IMR-90 (cell line): ENCODE measurements around the gene NAPSA. TPM values are rescaled to one million over a fixed set of nuclear protein-coding genes. Genes with fewer than 3 reads are reported as not detected.

ENCODE experiments used
- ATAC-seq: fragments of 200-7000 bp; cut with Tn5 transposase; 2 replicates; pipeline ENCODE4 v1.9.1; 2020; ENCODE audit warnings: low read depth, mild to moderate bottlenecking, moderate library complexity
- BruUV-seq: library from RNA; stranded (reverse); fragments of 400-500 nt; replicated peaks from 2 replicates; lab custom pipeline; 2021; lab: Mats Ljungman, UMichigan
- CTCF ChIA-PET: fragments of 300-600 bp; formaldehyde crosslinking; extraction: SDS; loops from one replicate; lab custom pipeline; 2021; ENCODE audit warnings: antibody characterized with exemption; lab: Yijun Ruan, JAX
- POLR2A ChIA-PET: fragments of 300-600 bp; sonication (Branson Sonifier 250); formaldehyde crosslinking; loops from one replicate; lab custom pipeline; 2022; ENCODE audit warnings: antibody characterized with exemption; ENCODE audit not compliant: unreplicated experiment; lab: Charles Lee
- DNase-seq: peaks from one replicate; pipeline ENCODE4 v3.0.0; 2013
- H2AFZ ChIP-seq: replicated peaks from 2 replicates; pipeline ENCODE3; 2013; ENCODE audit warnings: low read length, mild to moderate bottlenecking; ENCODE audit not compliant: poor library complexity
- H2AK5ac ChIP-seq: 2 replicates; pipeline ENCODE4 v1.6.1; 2013; ENCODE audit warnings: low read depth, low read length, inconsistent platforms
- H2AK9ac ChIP-seq: replicated peaks from 2 replicates; pipeline ENCODE3; 2013; ENCODE audit warnings: mild to moderate bottlenecking, low read depth, low read length, moderate library complexity; ENCODE audit not compliant: poor library complexity
- H2BK120ac ChIP-seq: 2 replicates; pipeline ENCODE4 v1.6.1; 2013; ENCODE audit warnings: low read depth, low read length, inconsistent platforms
- H2BK15ac ChIP-seq: 3 replicates; pipeline ENCODE4 v1.6.1; 2013; ENCODE audit warnings: low read depth, low read length, inconsistent platforms
- H2BK20ac ChIP-seq: 2 replicates; pipeline ENCODE4 v1.6.1; 2013; ENCODE audit warnings: low read depth, mild to moderate bottlenecking, inconsistent platforms, low read length, moderate library complexity
- H2BK5ac ChIP-seq: 2 replicates; pipeline ENCODE4 v1.6.1; 2013; ENCODE audit warnings: mild to moderate bottlenecking, low read depth, low read length, inconsistent platforms; ENCODE audit not compliant: poor library complexity, severe bottlenecking
- H3K14ac ChIP-seq: replicated peaks from 2 replicates; pipeline ENCODE4 v1.6.1; 2013; ENCODE audit warnings: low read depth, low read length, inconsistent platforms
- H3K18ac ChIP-seq: 2 replicates; pipeline ENCODE4 v1.6.1; 2013; ENCODE audit warnings: low read depth, low read length, control low read depth
- H3K23ac ChIP-seq: 2 replicates; pipeline ENCODE4 v1.6.1; 2013; ENCODE audit warnings: low read depth, low read length, inconsistent platforms
- H3K27ac ChIP-seq: 2 replicates; pipeline ENCODE4 v1.5.1; 2013; ENCODE audit warnings: mild to moderate bottlenecking, control low read depth, low read length; ENCODE audit not compliant: insufficient read depth
- H3K27me3 ChIP-seq: 2 replicates; pipeline ENCODE4 v1.6.1; 2013; ENCODE audit warnings: low read length; ENCODE audit not compliant: control insufficient read depth, insufficient read depth
- H3K36me3 ChIP-seq: 2 replicates; pipeline ENCODE4 v1.6.1; 2013; ENCODE audit warnings: low read length, mixed read lengths; ENCODE audit not compliant: control insufficient read depth, insufficient read depth
- H3K4ac ChIP-seq: 2 replicates; pipeline ENCODE4 v1.6.1; 2013; ENCODE audit warnings: low read depth, low read length, inconsistent platforms
- H3K4me1 ChIP-seq: 2 replicates; pipeline ENCODE4 v1.6.1; 2013; ENCODE audit warnings: low read length, mixed read lengths; ENCODE audit not compliant: control insufficient read depth, insufficient read depth
- H3K4me2 ChIP-seq: 2 replicates; pipeline ENCODE4 v1.6.1; 2013; ENCODE audit warnings: low read depth, mild to moderate bottlenecking, control low read depth, low read length, moderate library complexity
- H3K4me3 ChIP-seq: 2 replicates; pipeline ENCODE4 v1.5.1; 2013; ENCODE audit warnings: low read depth, mild to moderate bottlenecking, control low read depth, low read length, moderate library complexity; ENCODE audit not compliant: insufficient read depth
- H3K56ac ChIP-seq: 2 replicates; pipeline ENCODE4 v1.6.1; 2013; ENCODE audit warnings: low read length, inconsistent platforms; ENCODE audit not compliant: insufficient read depth; ENCODE audit errors: extremely low read depth
- H3K79me1 ChIP-seq, 2 experiments: 2 replicates each; pipeline ENCODE4 v1.6.1; 2013; ENCODE audit warnings: low read length in 2 of 2, inconsistent platforms in 1 of 2, low read depth in 1 of 2
- H3K9ac ChIP-seq: 2 replicates; pipeline ENCODE4 v1.6.1; 2013; ENCODE audit warnings: low read depth, low read length, control low read depth
- H3K9me1 ChIP-seq: 2 replicates; pipeline ENCODE4 v1.6.1; 2013; ENCODE audit warnings: low read length, inconsistent platforms; ENCODE audit not compliant: insufficient read depth
- H3K9me3 ChIP-seq: 2 replicates; pipeline ENCODE4 v1.6.1; 2013; ENCODE audit warnings: low read length; ENCODE audit not compliant: control insufficient read depth, insufficient read depth
- H4K20me1 ChIP-seq: 2 replicates; pipeline ENCODE4 v1.6.1; 2013; ENCODE audit warnings: low read length, inconsistent platforms; ENCODE audit not compliant: insufficient read depth
- H4K5ac ChIP-seq: 2 replicates; pipeline ENCODE4 v1.6.1; 2013; ENCODE audit warnings: mild to moderate bottlenecking, low read depth, low read length, control low read depth
- H4K8ac ChIP-seq, 2 experiments: 2 replicates each; pipeline ENCODE4 v1.6.1; 2013; ENCODE audit warnings: low read depth in 2 of 2, low read length in 2 of 2, control low read depth in 1 of 2, inconsistent platforms in 1 of 2
- H4K91ac ChIP-seq: 2 replicates; pipeline ENCODE4 v1.6.1; 2013; ENCODE audit warnings: low read depth, low read length, inconsistent platforms; ENCODE audit not compliant: insufficient read depth
- MAFK ChIP-seq: IDR thresholded peaks from 2 replicates; pipeline ENCODE4 v1.6.1; 2012; ENCODE audit warnings: low read depth, low read length, improper control_type of control experiment
- MXI1 ChIP-seq: IDR thresholded peaks from 2 replicates; pipeline ENCODE4 v1.6.1; 2012; ENCODE audit warnings: low read depth, mild to moderate bottlenecking, low read length, moderate library complexity, borderline replicate concordance
- WGBS, 2 experiments: methylation state at CpG; one replicate each; pipeline versions ENCODE4 v1.1.5 to v1.1.7; 2013; ENCODE audit warnings: missing lambda C conversion rate in 2 of 2; ENCODE audit not compliant: insufficient read length in 1 of 2; ENCODE audit errors: extremely low coverage in 2 of 2; 5-methylcytosine and 5-hydroxymethylcytosine counted together
- dilution Hi-C: fragments of 300-500 bp; cut with HindIII; formaldehyde crosslinking; loops from one replicate; pipeline ENCODE4 v1.14.3; 2018; ENCODE audit warnings: low sequenced_read_pairs; ENCODE audit not compliant: unreplicated experiment
- in situ Hi-C: fragments of 300-500 bp; cut with MboI; formaldehyde crosslinking; loops from 3 replicates; pipeline ENCODE4 v1.14.3; 2019; ENCODE audit warnings: low sequenced_read_pairs, inconsistent platforms, mixed read lengths
- intact Hi-C: fragments of 100-400 bp; cut with micrococcal nuclease; formaldehyde crosslinking; loops from 2 replicates; pipeline ENCODE4 v1.10.0; 2022
- polyA plus RNA-seq, 3 experiments: library from polyadenylated mRNA; depleted of rRNA; stranded (reverse); fragments of >200 nt; gene quantifications; 2 replicates each; pipeline ENCODE4 v1.2.3, GENCODE V29; 2012; ENCODE audit warnings: low replicate concordance in 1 of 3
- total RNA-seq: library from RNA; depleted of rRNA; stranded (reverse); fragments of >200 nt; gene quantifications from 2 replicates; pipeline ENCODE4 v1.2.3, GENCODE V29; 2012

Gene NAPSA
- total and polyA plus RNA-seq, 2 of the 4 experiments (the other 2 are of a cell fraction): 0.39 TPM; not detected in 1

GRCh38 chr19:50326101-50326664 lies 39.3 kb downstream of the NAPSA start:
- CTCF ChIA-PET: no interaction called here

More at GRCh38 chr19:50326101-50326664, 39.3 kb downstream of the NAPSA start:
- Histone ChIP-seq H2AK5ac (no peak overlapping the region), H3K27ac (no peak overlapping the region), H3K27me3 (peaks cover 31% of the 10 kb centered on the region), H3K14ac (no peak overlapping the region), H4K20me1 (no peaks in the 10 kb centered on the region), H4K91ac (no peak overlapping the region), H3K9ac (no peak overlapping the region), H3K79me1 (no peaks in the 10 kb centered on the region), H3K9me3 (peaks cover 11% of the 10 kb centered on the region), H3K4me2 (no peak overlapping the region), H2BK20ac (no peak overlapping the region), H4K5ac (no peak overlapping the region), H3K4me3 (no peak overlapping the region), H3K4ac (no peak overlapping the region), H2BK15ac (no peak overlapping the region), H2BK120ac (no peak overlapping the region), H3K18ac (no peak overlapping the region), H4K8ac (no peak overlapping the region), H3K4me1 (no peaks in the 10 kb centered on the region), H2AK9ac (no peak overlapping the region), H3K36me3 (no peaks in the 10 kb centered on the region), H3K56ac (no peak overlapping the region), H3K23ac (no peak overlapping the region), H2AFZ (no peak overlapping the region), H2BK5ac (no peak overlapping the region), H3K9me1 (no peaks in the 10 kb centered on the region)
- TF ChIP-seq MXI1: no peak
- TF ChIP-seq MAFK: peak; percentile 34
- in situ Hi-C loops (no loop called here), intact Hi-C loops (no loop called here), dilution Hi-C loops (no loop called here)
- ATAC-seq (no peak), DNase-seq (no peak)
- BruUV-seq: no TSS peak
- no CpG with 5 or more reads among the region's 26 CpGs for WGBS, 2 experiments
- POLR2A ChIA-PET: no interaction called here
